HEK293 (cell line): Measurements from ENCODE around the gene C19orf25.

ENCODE experiments used
- CTCF ChIA-PET: fragments of 350-600 bp; formaldehyde crosslinking; extraction: SDS; loops from one replicate; lab custom pipeline; 2021; ENCODE audit warnings: antibody characterized with exemption; lab: Yijun Ruan, JAX
- POLR2A ChIA-PET: fragments of 300-600 bp; formaldehyde crosslinking; extraction: SDS; loops from one replicate; lab custom pipeline; 2020; ENCODE audit warnings: antibody characterized with exemption, inconsistent platforms; lab: Yijun Ruan, JAX
- H3K27ac ChIP-seq: fragments of 200-500 bp; sonication (Bioruptor generic); 2 replicates; pipeline ENCODE4 v1.5.1; 2014; ENCODE audit warnings: low read depth, low read length, control low read depth, inconsistent platforms; ENCODE audit errors: extremely low read depth
- H3K36me3 ChIP-seq, 2 experiments: fragments of 200-500 bp in 1 of 2; sonication (Bioruptor generic) in 1 of 2; 1 replicate in 1 of 2; 2 replicates in 1 of 2; pipeline ENCODE4 v1.5.1; 2014 to 2017; ENCODE audit warnings: inconsistent platforms in 2 of 2, low read length in 2 of 2; ENCODE audit not compliant: control insufficient read depth in 2 of 2, insufficient read depth in 1 of 2
- H3K4me1 ChIP-seq: fragments of 200-500 bp; sonication (Bioruptor generic); 2 replicates; pipeline ENCODE4 v1.5.1; 2014; ENCODE audit warnings: mild to moderate bottlenecking, low read length, inconsistent platforms; ENCODE audit not compliant: control insufficient read depth, insufficient read depth
- H3K4me3 ChIP-seq: 2 replicates; pipeline ENCODE4 v1.5.1; 2011; ENCODE audit warnings: low read depth, mild to moderate bottlenecking, control low read depth, low read length, moderate library complexity
- H3K9me3 ChIP-seq: fragments of 200-500 bp; sonication (Bioruptor generic); 2 replicates; pipeline ENCODE4 v1.5.1; 2014; ENCODE audit warnings: low read depth, low read length, inconsistent platforms; ENCODE audit not compliant: control insufficient read depth, insufficient read depth
- HOXD13 ChIP-seq: sonication (generic); formaldehyde crosslinking; IDR thresholded peaks from 2 replicates; pipeline ENCODE4 v1.8.0; 2022; ENCODE audit warnings: missing genetic modification reagents, borderline replicate concordance
- KLF10 ChIP-seq: fragments of 450-650 bp; IDR thresholded peaks from 2 replicates; pipeline ENCODE4 v1.5.1; 2018; ENCODE audit warnings: missing biosample characterization, mild to moderate bottlenecking, missing genetic modification characterization
- SCRT1 ChIP-seq: fragments of 450-650 bp; formaldehyde crosslinking; IDR thresholded peaks from 2 replicates; pipeline ENCODE4 v1.5.1; 2016; ENCODE audit warnings: missing biosample characterization, missing genetic modification characterization, borderline replicate concordance
- SCRT2 ChIP-seq: fragments of 450-650 bp; formaldehyde crosslinking; IDR thresholded peaks from 2 replicates; pipeline ENCODE4 v1.5.1; 2016; ENCODE audit warnings: missing biosample characterization, missing genetic modification characterization
- ZBTB8A ChIP-seq: fragments of 450-650 bp; formaldehyde crosslinking; IDR thresholded peaks from 2 replicates; pipeline ENCODE4 v1.5.1; 2016; ENCODE audit warnings: missing biosample characterization, missing genetic modification characterization
- ZEB2 ChIP-seq: fragments of 450-650 bp; formaldehyde crosslinking; IDR thresholded peaks from 2 replicates; pipeline ENCODE4 v1.5.1; 2016; ENCODE audit warnings: missing biosample characterization, missing genetic modification characterization
- ZFHX2 ChIP-seq: fragments of 450-650 bp; formaldehyde crosslinking; conservative IDR thresholded peaks from 2 replicates; pipeline ENCODE4 v1.5.1; 2016; ENCODE audit warnings: missing biosample characterization, missing genetic modification characterization
- ZIC2 ChIP-seq: fragments of 450-650 bp; formaldehyde crosslinking; IDR thresholded peaks from 2 replicates; pipeline ENCODE4 v1.5.1; 2016; ENCODE audit warnings: missing biosample characterization, missing genetic modification characterization
- ZNF121 ChIP-seq: fragments of 450-650 bp; formaldehyde crosslinking; IDR thresholded peaks from 2 replicates; pipeline ENCODE4 v1.5.1; 2016; ENCODE audit warnings: missing biosample characterization, missing genetic modification characterization
- ZNF133 ChIP-seq: fragments of 450-650 bp; formaldehyde crosslinking; IDR thresholded peaks from 2 replicates; pipeline ENCODE4 v1.5.1; 2016; ENCODE audit warnings: missing biosample characterization, missing genetic modification characterization
- ZNF146 ChIP-seq: fragments of 450-650 bp; formaldehyde crosslinking; IDR thresholded peaks from 2 replicates; pipeline ENCODE4 v1.5.1; 2016; ENCODE audit warnings: missing biosample characterization, missing genetic modification characterization
- ZNF16 ChIP-seq: fragments of 450-650 bp; formaldehyde crosslinking; IDR thresholded peaks from 2 replicates; pipeline ENCODE4 v1.5.1; 2016; ENCODE audit warnings: low read depth, missing biosample characterization, missing genetic modification characterization
- ZNF221 ChIP-seq: fragments of 450-650 bp; formaldehyde crosslinking; IDR thresholded peaks from 2 replicates; pipeline ENCODE4 v1.5.1; 2017; ENCODE audit warnings: missing biosample characterization, missing genetic modification characterization, borderline replicate concordance
- ZNF223 ChIP-seq: fragments of 450-650 bp; formaldehyde crosslinking; IDR thresholded peaks from 2 replicates; pipeline ENCODE4 v1.5.1; 2016; ENCODE audit warnings: missing biosample characterization, missing genetic modification characterization
- ZNF248 ChIP-seq: fragments of 450-650 bp; formaldehyde crosslinking; IDR thresholded peaks from 2 replicates; pipeline ENCODE4 v1.5.1; 2017; ENCODE audit warnings: missing biosample characterization, missing genetic modification characterization
- ZNF416 ChIP-seq: fragments of 450-650 bp; formaldehyde crosslinking; IDR thresholded peaks from 2 replicates; pipeline ENCODE4 v1.5.1; 2016; ENCODE audit warnings: missing biosample characterization, missing genetic modification characterization
- ZNF600 ChIP-seq: fragments of 450-650 bp; formaldehyde crosslinking; IDR thresholded peaks from 2 replicates; pipeline ENCODE4 v1.5.1; 2016; ENCODE audit warnings: missing biosample characterization, missing genetic modification characterization
- ZNF610 ChIP-seq: fragments of 450-650 bp; formaldehyde crosslinking; IDR thresholded peaks from 2 replicates; pipeline ENCODE4 v1.5.1; 2016; ENCODE audit warnings: missing biosample characterization, missing genetic modification characterization, borderline replicate concordance
- ZNF629 ChIP-seq: fragments of 450-650 bp; formaldehyde crosslinking; IDR thresholded peaks from 2 replicates; pipeline ENCODE4 v1.5.1; 2017; ENCODE audit warnings: missing biosample characterization, missing genetic modification characterization
- ZNF658 ChIP-seq: fragments of 450-650 bp; formaldehyde crosslinking; IDR thresholded peaks from 2 replicates; pipeline ENCODE4; 2016; ENCODE audit warnings: missing biosample characterization, missing genetic modification characterization
- ZNF791 ChIP-seq: fragments of 450-650 bp; formaldehyde crosslinking; IDR thresholded peaks from 2 replicates; pipeline ENCODE4 v1.5.1; 2016; ENCODE audit warnings: missing biosample characterization, missing genetic modification characterization
- ZSCAN30 ChIP-seq: fragments of 450-650 bp; IDR thresholded peaks from 2 replicates; pipeline ENCODE4 v1.5.1; 2018; ENCODE audit warnings: missing biosample characterization, mild to moderate bottlenecking, missing genetic modification characterization, moderate library complexity
- ZXDB ChIP-seq: fragments of 450-650 bp; formaldehyde crosslinking; IDR thresholded peaks from 2 replicates; pipeline ENCODE4 v1.5.1; 2016; ENCODE audit warnings: missing biosample characterization, missing genetic modification characterization
- TF ChIP-seq, protein P1 (sequence below): fragments of 450-650 bp; formaldehyde crosslinking; IDR thresholded peaks from 2 replicates; pipeline ENCODE4 v1.5.1; 2017; ENCODE audit warnings: missing biosample characterization, missing genetic modification characterization
- TF ChIP-seq, protein P2 (sequence below): fragments of 450-650 bp; formaldehyde crosslinking; IDR thresholded peaks from 2 replicates; pipeline ENCODE4 v1.5.1; 2016; ENCODE audit warnings: missing biosample characterization, missing genetic modification characterization
- TF ChIP-seq, protein P3 (sequence below): sonication (generic); formaldehyde crosslinking; IDR thresholded peaks from 2 replicates; pipeline ENCODE4 v1.8.1; 2022; ENCODE audit warnings: mild to moderate bottlenecking, moderate library complexity, missing genetic modification reagents
- TF ChIP-seq, protein P4 (sequence below): fragments of 450-650 bp; formaldehyde crosslinking; IDR thresholded peaks from 2 replicates; pipeline ENCODE4 v1.5.1; 2016; ENCODE audit warnings: missing biosample characterization, missing genetic modification characterization

Gene C19orf25

DNA sequence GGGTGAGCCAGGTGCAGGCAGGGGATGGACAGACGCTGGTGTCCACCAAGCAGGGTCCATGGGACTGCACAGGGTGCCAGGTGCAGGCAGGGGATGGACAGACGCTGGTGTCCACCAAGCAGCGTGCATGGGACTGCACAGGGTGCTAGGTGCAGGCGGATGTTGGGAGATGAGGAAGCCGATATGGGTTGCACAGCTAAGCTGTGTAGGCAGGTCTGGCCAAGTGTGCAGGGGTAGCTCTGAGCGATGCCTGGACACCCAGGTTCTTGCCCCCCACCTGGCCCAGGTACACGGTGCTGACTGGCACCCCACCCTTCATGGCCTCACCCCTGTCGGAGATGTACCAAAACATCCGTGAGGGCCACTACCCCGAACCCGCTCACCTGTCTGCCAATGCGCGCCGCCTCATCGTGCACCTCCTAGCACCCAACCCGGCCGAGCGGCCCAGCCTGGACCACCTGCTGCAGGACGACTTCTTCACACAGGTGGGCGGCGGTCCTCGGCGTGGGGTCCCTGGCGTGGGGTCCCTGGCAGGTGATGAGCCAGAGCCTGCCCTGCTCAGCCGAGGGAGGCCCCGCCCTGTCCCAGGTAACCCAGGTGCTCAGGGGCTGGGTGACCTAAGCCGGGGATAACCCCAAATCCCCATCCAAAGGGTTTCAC lies 48.8 kb upstream of the C19orf25 start:
- no peaks in the 10 kb centered on the region for H3K36me3 ChIP-seq
- H3K9me3 ChIP-seq: no peaks in the 10 kb centered on the region
- CTCF ChIA-PET: no interaction called here
- H3K27ac ChIP-seq: no peak overlapping the region
- TF ChIP-seq ZSCAN30 (tag by site-specific recombination) (no peak), SCRT2 (tag by site-specific recombination) (peak; percentile 24; the same call in 1 of the 2 replicates), ZBTB8A (tag by site-specific recombination) (no peak), ZNF223 (0 out of 2 replicates have a peak, but pooled peaks have one; percentile 16), ZEB2 (peak; percentile 66; the same call in 1 of the 2 replicates)
- TF ChIP-seq, all 188 proteins: peak for 3
- H3K4me3 ChIP-seq: no peak overlapping the region
- no peaks in the 10 kb centered on the region for H3K4me1 ChIP-seq
- POLR2A ChIA-PET: no interaction called here

DNA sequence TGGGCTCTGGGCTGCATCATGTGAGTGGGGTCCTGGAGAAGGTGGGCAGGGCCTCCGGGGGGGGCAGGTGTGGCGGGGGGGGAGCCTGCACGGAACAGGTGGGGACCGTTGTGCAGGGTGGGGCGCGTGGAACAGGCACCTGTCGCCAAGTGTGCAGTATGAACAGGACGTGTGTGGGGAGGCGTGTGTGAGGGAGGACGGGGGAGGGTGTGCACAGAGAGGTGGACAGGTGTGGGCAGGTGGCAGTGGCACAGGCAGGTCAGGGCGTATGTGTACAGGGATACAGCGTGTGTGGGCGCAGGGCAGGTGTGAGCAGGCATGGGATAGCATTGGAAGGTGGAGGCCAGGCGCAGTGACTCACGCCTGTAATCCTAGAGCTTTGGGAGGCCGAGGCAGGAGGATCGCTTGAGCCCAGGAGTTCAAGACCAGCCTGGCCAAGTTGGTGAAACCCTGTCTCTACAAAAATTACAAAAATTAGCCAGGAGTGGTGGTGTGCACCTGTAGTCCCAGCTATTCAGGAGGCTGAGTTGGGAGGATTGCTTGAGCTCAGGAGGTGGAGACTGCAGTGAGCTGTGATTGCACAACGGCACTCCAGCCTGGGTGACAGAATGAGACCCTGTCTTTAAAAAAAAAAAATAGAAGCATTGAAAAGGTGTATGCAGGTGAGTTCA lies 48.1 kb upstream of the C19orf25 start:
- Histone ChIP-seq H3K36me3 (no peaks in the 10 kb centered on the region), H3K27ac (no peak overlapping the region), H3K4me1 (no peaks in the 10 kb centered on the region), H3K4me3 (no peak overlapping the region), H3K9me3 (no peaks in the 10 kb centered on the region)
- ChIA-PET CTCF (no interaction called here), POLR2A (no interaction called here)
- no peak for TF ChIP-seq ZNF791 (tag by site-specific recombination)
- no peak for TF ChIP-seq ZNF121 (tag by site-specific recombination)
- TF ChIP-seq ZNF146 (tag by site-specific recombination): no peak
- TF ChIP-seq ZNF629 (tag by site-specific recombination): no peak
- TF ChIP-seq, protein P1, sequence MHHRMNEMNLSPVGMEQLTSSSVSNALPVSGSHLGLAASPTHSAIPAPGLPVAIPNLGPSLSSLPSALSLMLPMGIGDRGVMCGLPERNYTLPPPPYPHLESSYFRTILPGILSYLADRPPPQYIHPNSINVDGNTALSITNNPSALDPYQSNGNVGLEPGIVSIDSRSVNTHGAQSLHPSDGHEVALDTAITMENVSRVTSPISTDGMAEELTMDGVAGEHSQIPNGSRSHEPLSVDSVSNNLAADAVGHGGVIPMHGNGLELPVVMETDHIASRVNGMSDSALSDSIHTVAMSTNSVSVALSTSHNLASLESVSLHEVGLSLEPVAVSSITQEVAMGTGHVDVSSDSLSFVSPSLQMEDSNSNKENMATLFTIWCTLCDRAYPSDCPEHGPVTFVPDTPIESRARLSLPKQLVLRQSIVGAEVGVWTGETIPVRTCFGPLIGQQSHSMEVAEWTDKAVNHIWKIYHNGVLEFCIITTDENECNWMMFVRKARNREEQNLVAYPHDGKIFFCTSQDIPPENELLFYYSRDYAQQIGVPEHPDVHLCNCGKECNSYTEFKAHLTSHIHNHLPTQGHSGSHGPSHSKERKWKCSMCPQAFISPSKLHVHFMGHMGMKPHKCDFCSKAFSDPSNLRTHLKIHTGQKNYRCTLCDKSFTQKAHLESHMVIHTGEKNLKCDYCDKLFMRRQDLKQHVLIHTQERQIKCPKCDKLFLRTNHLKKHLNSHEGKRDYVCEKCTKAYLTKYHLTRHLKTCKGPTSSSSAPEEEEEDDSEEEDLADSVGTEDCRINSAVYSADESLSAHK (tag by site-specific recombination): no peak
- no peak for TF ChIP-seq ZNF248 (tag by site-specific recombination)
- TF ChIP-seq ZEB2: peak; percentile 49; the same call in 1 of the 2 replicates
- TF ChIP-seq ZFHX2 (tag by site-specific recombination): peak; percentile 79
- TF ChIP-seq, protein P2, sequence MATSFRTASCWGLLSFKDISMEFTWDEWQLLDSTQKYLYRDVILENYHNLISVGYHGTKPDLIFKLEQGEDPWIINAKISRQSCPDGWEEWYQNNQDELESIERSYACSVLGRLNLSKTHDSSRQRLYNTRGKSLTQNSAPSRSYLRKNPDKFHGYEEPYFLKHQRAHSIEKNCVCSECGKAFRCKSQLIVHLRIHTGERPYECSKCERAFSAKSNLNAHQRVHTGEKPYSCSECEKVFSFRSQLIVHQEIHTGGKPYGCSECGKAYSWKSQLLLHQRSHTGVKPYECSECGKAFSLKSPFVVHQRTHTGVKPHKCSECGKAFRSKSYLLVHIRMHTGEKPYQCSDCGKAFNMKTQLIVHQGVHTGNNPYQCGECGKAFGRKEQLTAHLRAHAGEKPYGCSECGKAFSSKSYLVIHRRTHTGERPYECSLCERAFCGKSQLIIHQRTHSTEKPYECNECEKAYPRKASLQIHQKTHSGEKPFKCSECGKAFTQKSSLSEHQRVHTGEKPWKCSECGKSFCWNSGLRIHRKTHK (tag by site-specific recombination): no peak
- no peak for TF ChIP-seq HOXD13 (CRISPR knock-in tag)
- TF ChIP-seq ZNF16 (tag by site-specific recombination): no peak
- TF ChIP-seq ZNF610 (tag by site-specific recombination): no peak
- TF ChIP-seq, protein P3, sequence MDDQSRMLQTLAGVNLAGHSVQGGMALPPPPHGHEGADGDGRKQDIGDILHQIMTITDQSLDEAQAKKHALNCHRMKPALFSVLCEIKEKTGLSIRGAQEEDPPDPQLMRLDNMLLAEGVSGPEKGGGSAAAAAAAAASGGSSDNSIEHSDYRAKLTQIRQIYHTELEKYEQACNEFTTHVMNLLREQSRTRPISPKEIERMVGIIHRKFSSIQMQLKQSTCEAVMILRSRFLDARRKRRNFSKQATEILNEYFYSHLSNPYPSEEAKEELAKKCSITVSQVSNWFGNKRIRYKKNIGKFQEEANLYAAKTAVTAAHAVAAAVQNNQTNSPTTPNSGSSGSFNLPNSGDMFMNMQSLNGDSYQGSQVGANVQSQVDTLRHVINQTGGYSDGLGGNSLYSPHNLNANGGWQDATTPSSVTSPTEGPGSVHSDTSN (CRISPR knock-in tag): no peak
- TF ChIP-seq, protein P4, sequence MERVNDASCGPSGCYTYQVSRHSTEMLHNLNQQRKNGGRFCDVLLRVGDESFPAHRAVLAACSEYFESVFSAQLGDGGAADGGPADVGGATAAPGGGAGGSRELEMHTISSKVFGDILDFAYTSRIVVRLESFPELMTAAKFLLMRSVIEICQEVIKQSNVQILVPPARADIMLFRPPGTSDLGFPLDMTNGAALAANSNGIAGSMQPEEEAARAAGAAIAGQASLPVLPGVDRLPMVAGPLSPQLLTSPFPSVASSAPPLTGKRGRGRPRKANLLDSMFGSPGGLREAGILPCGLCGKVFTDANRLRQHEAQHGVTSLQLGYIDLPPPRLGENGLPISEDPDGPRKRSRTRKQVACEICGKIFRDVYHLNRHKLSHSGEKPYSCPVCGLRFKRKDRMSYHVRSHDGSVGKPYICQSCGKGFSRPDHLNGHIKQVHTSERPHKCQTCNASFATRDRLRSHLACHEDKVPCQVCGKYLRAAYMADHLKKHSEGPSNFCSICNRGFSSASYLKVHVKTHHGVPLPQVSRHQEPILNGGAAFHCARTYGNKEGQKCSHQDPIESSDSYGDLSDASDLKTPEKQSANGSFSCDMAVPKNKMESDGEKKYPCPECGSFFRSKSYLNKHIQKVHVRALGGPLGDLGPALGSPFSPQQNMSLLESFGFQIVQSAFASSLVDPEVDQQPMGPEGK (tag by site-specific recombination): peak; percentile 21; the same call in 1 of the 2 replicates
- TF ChIP-seq ZIC2: no peak
- no peak for TF ChIP-seq ZNF416
- no peak for TF ChIP-seq ZNF133 (tag by site-specific recombination)
- no peak for TF ChIP-seq ZNF221
- peak; percentile 52; the same call in 1 of the 2 replicates for TF ChIP-seq ZNF600 (tag by site-specific recombination)
- peak; percentile 87 for TF ChIP-seq SCRT1 (tag by site-specific recombination)
- peak; percentile 95 for TF ChIP-seq SCRT2 (tag by site-specific recombination)
- TF ChIP-seq ZXDB (tag by site-specific recombination): no peak
- no peak for TF ChIP-seq ZNF658 (tag by site-specific recombination)
- no peak for TF ChIP-seq KLF10
